ENCODE results near the gene ARHGAP26.

DNA sequence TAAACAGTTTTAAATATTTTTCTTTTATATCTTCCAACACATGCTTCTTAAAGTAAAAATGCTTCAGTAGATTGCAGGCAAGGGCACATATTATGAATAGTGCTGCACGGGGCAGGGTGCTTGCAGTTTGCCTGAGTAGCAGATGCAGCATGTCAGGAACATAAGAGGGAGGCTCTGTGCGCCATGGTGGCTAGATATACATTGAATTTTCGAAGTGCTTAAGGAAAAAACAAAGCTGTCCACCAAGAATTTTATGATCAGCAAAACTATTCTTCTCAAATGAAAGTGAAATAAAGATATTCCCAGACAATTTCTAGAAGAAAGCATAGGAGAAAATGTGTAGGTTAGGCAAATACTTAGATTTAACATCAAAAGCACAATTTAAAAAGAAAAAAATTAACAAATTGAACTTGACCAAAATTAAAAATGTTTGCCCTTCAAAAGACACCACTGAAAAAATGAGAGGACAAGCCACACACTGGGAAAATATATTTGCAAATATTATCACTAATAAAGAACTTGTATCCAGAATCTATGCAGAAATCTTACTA, 420.2 kb downstream of the ARHGAP26 start:
- TF ChIP-seq POLR2AphosphoS5 (IDR thresholded peaks at IDR 0.05) (no peak), RAD21 (conservative IDR thresholded peaks at IDR 0.05) (no peak)
- TF ChIP-seq, protein P1, sequence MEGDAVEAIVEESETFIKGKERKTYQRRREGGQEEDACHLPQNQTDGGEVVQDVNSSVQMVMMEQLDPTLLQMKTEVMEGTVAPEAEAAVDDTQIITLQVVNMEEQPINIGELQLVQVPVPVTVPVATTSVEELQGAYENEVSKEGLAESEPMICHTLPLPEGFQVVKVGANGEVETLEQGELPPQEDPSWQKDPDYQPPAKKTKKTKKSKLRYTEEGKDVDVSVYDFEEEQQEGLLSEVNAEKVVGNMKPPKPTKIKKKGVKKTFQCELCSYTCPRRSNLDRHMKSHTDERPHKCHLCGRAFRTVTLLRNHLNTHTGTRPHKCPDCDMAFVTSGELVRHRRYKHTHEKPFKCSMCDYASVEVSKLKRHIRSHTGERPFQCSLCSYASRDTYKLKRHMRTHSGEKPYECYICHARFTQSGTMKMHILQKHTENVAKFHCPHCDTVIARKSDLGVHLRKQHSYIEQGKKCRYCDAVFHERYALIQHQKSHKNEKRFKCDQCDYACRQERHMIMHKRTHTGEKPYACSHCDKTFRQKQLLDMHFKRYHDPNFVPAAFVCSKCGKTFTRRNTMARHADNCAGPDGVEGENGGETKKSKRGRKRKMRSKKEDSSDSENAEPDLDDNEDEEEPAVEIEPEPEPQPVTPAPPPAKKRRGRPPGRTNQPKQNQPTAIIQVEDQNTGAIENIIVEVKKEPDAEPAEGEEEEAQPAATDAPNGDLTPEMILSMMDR (IDR thresholded peaks at IDR 0.05; ENCODE audit: poor library complexity, severe bottlenecking): no peak
- TF ChIP-seq, protein P2, sequence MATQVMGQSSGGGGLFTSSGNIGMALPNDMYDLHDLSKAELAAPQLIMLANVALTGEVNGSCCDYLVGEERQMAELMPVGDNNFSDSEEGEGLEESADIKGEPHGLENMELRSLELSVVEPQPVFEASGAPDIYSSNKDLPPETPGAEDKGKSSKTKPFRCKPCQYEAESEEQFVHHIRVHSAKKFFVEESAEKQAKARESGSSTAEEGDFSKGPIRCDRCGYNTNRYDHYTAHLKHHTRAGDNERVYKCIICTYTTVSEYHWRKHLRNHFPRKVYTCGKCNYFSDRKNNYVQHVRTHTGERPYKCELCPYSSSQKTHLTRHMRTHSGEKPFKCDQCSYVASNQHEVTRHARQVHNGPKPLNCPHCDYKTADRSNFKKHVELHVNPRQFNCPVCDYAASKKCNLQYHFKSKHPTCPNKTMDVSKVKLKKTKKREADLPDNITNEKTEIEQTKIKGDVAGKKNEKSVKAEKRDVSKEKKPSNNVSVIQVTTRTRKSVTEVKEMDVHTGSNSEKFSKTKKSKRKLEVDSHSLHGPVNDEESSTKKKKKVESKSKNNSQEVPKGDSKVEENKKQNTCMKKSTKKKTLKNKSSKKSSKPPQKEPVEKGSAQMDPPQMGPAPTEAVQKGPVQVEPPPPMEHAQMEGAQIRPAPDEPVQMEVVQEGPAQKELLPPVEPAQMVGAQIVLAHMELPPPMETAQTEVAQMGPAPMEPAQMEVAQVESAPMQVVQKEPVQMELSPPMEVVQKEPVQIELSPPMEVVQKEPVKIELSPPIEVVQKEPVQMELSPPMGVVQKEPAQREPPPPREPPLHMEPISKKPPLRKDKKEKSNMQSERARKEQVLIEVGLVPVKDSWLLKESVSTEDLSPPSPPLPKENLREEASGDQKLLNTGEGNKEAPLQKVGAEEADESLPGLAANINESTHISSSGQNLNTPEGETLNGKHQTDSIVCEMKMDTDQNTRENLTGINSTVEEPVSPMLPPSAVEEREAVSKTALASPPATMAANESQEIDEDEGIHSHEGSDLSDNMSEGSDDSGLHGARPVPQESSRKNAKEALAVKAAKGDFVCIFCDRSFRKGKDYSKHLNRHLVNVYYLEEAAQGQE (IDR thresholded peaks at IDR 0.05; ENCODE audit: borderline replicate concordance): no peak
